ENCODE results near the gene ZSCAN9. TPM values are rescaled to one million over a fixed set of nuclear protein-coding genes. Genes with fewer than 3 reads are reported as not detected.

The ZSCAN9 gene
- total RNA-seq, 1 donor from 2014 or later = 8.2 TPM

- ATAC-seq (ENCODE audit: poor library complexity) (peak; percentile 98), DNase-seq (peak; percentile 92)
- intact Hi-C loops (cut with DNase I) = no loop called here
Observed at GRCh38 chr6:28258877-28259777, 34.1 kb downstream of the ZSCAN9 start, which contains the start of gene NKAPL. TSS of gene NKAPL (plus strand) at chr6:28259297. CDS start at chr6:28259372, 75 bp downstream.

GRCh38 chr6:28263922-28264321, 38.8 kb downstream of the ZSCAN9 start:
- DNase-seq (no peak), ATAC-seq (ENCODE audit: poor library complexity) (no peak)
- intact Hi-C loops (cut with DNase I) = no loop called here

DNA sequence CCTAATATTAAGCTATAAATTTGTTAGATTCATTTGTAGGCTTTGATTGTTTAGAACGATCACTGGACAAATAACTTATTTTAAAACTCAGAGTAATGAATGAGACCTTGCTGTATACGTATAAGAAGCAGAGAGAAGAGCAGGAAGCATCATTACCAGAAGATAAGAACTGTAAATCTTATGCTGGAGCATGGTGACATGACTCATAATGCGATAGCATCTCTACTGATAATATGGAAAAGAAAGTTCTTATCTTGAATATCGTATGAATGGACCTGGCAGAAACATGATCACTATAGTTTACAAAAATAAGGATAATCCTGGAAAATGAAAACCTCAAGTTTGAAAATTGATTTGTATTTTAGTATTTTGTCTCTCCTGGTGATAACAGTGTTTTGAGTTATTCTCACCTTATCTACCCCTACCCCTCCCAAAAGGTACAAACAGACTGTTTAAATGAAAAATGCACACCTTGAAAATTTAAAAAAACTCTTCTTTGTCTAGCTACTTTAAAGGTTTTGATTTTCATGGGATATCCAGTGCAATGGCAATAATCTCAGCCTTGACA, 39.8 kb downstream of the ZSCAN9 start:
- intact Hi-C loops (cut with DNase I) = no loop called here

DNA sequence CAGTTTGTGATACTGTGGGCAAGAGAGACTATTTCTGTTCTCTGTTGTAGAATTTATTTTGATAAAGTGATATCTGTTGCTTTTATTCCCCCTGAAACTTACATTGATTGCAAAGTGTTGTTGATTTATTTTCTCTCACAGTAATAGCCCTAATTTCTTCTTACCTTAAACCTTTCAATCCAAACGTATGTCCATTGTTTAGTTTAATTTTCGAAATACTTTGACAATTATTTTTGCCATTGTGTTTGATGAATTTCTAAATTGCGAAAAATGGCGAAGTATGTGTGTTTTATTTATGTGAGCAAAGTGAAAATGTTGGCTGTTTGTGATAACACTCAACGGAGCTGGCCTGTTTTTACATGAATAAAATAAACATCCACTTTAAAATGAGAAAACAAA, 41.5 kb downstream of the ZSCAN9 start:
- ATAC-seq (ENCODE audit: poor library complexity) (no peak), DNase-seq (no peak)
- intact Hi-C loops (cut with DNase I) = no loop called here

More for the DNA sequence above, 39.8 kb downstream of the ZSCAN9 start:
- ATAC-seq (ENCODE audit: poor library complexity) = no peak
- no peak for DNase-seq

GRCh38 chr6:28266962-28267694, 42.1 kb downstream of the ZSCAN9 start, which contains the start of gene ZSCAN26:
TSS of gene ZSCAN26 (plus strand) at chr6:28267143. CDS start at chr6:28271920, 4,777 bp downstream.
- intact Hi-C loops (cut with DNase I) = no loop called here
- ATAC-seq (ENCODE audit: poor library complexity) = peak; percentile 99
- DNase-seq = peak; percentile 91

GRCh38 chr6:28267695-28268059, 42.6 kb downstream of the ZSCAN9 start:
- ATAC-seq (ENCODE audit: poor library complexity) (no peak), DNase-seq (no peak)
- intact Hi-C loops (cut with DNase I) = no loop called here

GRCh38 chr6:28269492-28269891, 44.4 kb downstream of the ZSCAN9 start:
- intact Hi-C loops (cut with DNase I) = no loop called here
- ATAC-seq (ENCODE audit: poor library complexity) (no peak), DNase-seq (no peak)

DNA sequence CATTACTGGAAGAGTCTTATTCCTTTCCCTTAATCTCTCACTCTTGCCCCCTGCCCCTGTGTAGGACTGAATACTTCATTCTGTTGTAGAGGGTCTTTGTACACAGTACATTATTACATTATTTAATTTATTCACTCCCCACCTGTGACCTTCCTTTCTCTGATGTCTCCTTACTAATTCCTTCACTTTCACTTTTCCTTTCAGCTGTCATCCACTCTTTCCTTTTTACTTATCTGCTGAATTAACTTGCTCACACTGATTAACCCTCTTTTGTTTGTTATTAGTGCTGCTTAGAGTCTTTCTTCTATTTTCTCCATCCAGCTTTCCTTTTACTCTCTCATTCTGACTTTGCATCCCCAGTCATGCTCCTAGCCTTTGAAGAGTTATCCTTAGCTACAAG, 49.8 kb downstream of the ZSCAN9 start:
- intact Hi-C loops (cut with DNase I) = no loop called here
- no peak for DNase-seq
- ATAC-seq (ENCODE audit: poor library complexity) = no peak

- no peak for DNase-seq
- intact Hi-C loops (cut with DNase I) = no loop called here
- ATAC-seq (ENCODE audit: poor library complexity) = no peak
Observed at GRCh38 chr6:28277746-28278145, 52.7 kb downstream of the ZSCAN9 start.

DNA sequence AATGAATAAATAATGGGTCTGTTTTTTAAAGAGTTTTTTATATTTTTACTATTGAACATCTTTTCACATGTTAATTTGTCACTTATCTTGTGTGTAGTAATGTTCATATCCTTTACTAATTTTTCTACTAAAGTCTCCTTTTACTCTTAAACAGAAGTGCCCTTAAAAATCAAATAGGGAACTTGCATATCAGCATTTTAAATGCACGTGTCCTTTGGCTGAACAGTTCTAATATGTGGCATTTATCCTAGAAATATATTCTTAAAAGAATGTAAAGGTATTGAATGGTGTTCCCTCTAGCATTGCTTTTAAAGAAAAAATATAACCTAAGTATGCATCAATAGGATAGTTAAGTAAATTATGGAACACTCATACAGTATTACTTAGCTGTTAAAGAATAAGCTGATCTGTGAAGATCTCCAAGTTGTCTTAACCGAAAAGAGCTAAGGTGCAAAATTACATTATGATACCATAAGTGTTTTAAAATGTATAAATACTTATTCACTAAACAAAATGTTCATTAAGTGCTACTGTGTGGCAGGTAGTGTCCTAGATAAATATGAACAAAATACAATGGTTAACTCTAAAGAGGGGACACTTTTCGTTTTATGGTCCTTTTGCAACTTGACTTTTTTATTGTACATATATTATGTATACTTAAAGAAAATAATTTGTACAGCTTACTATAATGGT, 55.7 kb downstream of the ZSCAN9 start:
- intact Hi-C loops (cut with DNase I) = no loop called here
- ATAC-seq (ENCODE audit: poor library complexity) (no peak), DNase-seq (no peak)

DNA sequence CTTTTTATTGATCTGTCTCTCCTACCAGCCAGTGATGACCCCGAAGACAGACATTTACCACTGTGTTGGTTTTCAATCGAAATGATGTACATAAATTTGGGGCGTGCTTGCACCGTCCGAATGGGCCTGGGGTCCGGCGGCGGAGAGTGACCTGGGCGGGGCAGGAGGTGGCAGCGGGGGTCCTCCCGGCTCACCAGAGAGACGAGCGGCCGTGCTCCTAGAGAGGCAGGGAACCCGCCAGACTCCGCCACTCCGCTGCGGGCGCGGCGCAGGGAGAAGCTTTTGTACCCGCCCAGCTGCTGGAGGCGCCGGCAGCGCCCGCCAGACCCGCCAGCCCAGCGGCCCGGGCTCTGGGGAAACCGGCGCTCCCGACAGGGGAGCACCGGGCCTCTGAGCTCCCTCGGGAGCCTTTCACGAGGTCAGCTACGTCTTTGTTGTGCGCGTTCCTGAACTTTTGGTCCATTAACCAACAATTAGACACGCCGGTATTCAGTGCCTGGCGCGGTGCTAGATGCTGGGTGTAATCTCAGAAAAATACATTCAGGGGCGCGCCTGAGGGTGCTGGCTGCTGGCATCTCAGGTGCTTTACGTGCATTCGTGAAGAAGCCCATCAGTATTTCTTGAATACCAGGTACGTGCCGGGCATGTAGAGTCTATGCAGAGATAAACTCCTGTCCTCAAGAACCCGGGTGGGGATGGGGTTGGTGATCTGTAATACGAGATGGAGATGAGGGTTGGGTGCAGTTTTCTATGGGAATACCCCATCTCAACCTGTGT, 56.4 kb downstream of the ZSCAN9 start, which contains the start of gene PGBD1:
PGBD1 (plus strand) TSS at position 285 of the 777 bp plus-strand sequence. CDS start 2,242 bp downstream, outside the sequence.
- DNase-seq (peak; percentile 88), ATAC-seq (ENCODE audit: poor library complexity) (peak; percentile 99)
- intact Hi-C loops (cut with DNase I) = no loop called here

DNA sequence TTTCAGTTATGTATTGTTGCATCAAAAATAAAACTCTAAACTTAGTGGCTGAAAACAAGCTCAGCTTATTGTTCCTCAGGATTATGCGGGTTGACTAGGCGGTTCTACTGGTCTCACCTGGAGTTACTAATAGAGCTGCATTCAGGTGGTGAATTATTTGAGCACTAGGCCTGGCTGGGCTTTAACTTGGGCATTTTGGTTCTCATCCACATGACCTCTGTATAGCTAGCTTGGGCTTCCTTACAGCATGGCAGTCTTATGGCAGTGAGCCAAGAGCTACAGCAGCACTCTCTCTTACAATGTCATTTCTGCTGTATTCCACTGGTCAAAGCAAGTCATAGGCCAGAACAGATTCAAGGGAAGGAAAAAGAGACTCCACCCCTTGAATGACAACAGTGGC, 57.9 kb downstream of the ZSCAN9 start:
- intact Hi-C loops (cut with DNase I) = no loop called here
- DNase-seq = no peak
- no peak for ATAC-seq (ENCODE audit: poor library complexity)

Other genes with a start within 250 kb of the ZSCAN9 start
- gene ZNF165, start 144.7 kb upstream of the ZSCAN9 start, total RNA-seq = 0.56 TPM
- 1.2 TPM for gene ZSCAN16, start 100.7 kb upstream of the ZSCAN9 start, total RNA-seq
- gene ZKSCAN8, start 83.4 kb upstream of the ZSCAN9 start, total RNA-seq = 12.0 TPM
- gene ZKSCAN4, start 27.0 kb downstream of the ZSCAN9 start, total RNA-seq = 2.6 TPM
- gene NKAPL, start 34.0 kb downstream of the ZSCAN9 start, total RNA-seq = 5.1 TPM
- gene ZSCAN26, start 41.9 kb downstream of the ZSCAN9 start, total RNA-seq = 14.0 TPM
- gene PGBD1, start 56.3 kb downstream of the ZSCAN9 start, total RNA-seq = 2.3 TPM
- gene ZSCAN31, start 110.9 kb downstream of the ZSCAN9 start, total RNA-seq = 8.1 TPM
- 3.6 TPM for gene ZKSCAN3, start 124.7 kb downstream of the ZSCAN9 start, total RNA-seq
- 1.9 TPM for gene ZSCAN12, start 174.5 kb downstream of the ZSCAN9 start, total RNA-seq
- gene ZSCAN23, start 218.2 kb downstream of the ZSCAN9 start, total RNA-seq = 2.1 TPM

Measured in Right ventricle myocardium superior (tissue), 1 donor.